Chondrocyte (in vitro differentiated cells): ENCODE results near the gene NEMP1. TPM values are rescaled to one million over a fixed set of nuclear protein-coding genes. Genes with fewer than 3 reads are reported as not detected.

Experiments
- DNase-seq: peaks from one replicate; pipeline ENCODE4 v3.0.0; 2021; ENCODE audit warnings: mixed read lengths, low spot score
- H3K27ac Mint-ChIP-seq: one replicate; pipeline ENCODE4 v1.8.0; 2021; ENCODE audit warnings: mild to moderate bottlenecking, moderate library complexity, mixed read lengths; ENCODE audit not compliant: unreplicated experiment
- H3K27me3 Mint-ChIP-seq: 2 replicates; pipeline ENCODE4 v1.8.0; 2021; ENCODE audit warnings: low read depth, mixed read lengths
- H3K36me3 Mint-ChIP-seq: 2 replicates; pipeline ENCODE4 v1.8.0; 2021; ENCODE audit warnings: low read depth, mixed read lengths
- H3K4me1 Mint-ChIP-seq: 2 replicates; pipeline ENCODE4 v1.8.0; 2021; ENCODE audit warnings: low read depth, mild to moderate bottlenecking, mixed read lengths
- H3K4me3 Mint-ChIP-seq: one replicate; pipeline ENCODE4 v1.8.0; 2021; ENCODE audit warnings: mild to moderate bottlenecking, moderate library complexity, mixed read lengths; ENCODE audit not compliant: unreplicated experiment
- H3K9me3 Mint-ChIP-seq: 2 replicates; pipeline ENCODE4 v1.8.0; 2021; ENCODE audit warnings: low read depth, mixed read lengths
- total RNA-seq: library from RNA; stranded (reverse); gene quantifications from 3 replicates; pipeline ENCODE4 v1.2.1, GENCODE V29; 2021
- TF ChIP-seq, protein P1 (sequence below): fragments of 200-600 bp; sonication (generic); IDR thresholded peaks from 2 replicates; pipeline ENCODE4 v1.5.0; 2021; ENCODE audit warnings: antibody characterized with exemption, mild to moderate bottlenecking, moderate library complexity

Gene NEMP1
- total RNA-seq, 1 donor from 2014 or later = 11.7 TPM

DNA sequence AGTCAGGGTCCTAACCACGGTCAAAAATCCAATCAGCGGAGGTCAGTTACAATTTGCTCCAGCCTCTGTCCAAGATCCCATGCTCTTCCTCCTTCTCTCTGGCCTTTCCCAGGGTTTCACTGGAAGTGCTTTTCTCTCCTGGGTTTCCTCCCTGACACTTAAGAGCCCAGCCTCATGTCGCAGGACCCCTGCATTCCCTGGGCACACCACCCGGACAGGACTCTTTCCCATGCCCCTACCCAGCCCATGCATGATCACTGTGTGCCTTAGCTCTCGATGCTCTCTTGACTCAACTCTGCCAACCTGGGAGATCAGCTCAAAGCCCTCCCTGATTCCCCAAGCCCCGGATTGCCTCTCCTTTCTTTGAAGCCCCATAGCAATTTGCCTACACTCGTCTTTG, 46.8 kb downstream of the NEMP1 start:
- no peak overlapping the region for H3K4me3 Mint-ChIP-seq

DNA sequence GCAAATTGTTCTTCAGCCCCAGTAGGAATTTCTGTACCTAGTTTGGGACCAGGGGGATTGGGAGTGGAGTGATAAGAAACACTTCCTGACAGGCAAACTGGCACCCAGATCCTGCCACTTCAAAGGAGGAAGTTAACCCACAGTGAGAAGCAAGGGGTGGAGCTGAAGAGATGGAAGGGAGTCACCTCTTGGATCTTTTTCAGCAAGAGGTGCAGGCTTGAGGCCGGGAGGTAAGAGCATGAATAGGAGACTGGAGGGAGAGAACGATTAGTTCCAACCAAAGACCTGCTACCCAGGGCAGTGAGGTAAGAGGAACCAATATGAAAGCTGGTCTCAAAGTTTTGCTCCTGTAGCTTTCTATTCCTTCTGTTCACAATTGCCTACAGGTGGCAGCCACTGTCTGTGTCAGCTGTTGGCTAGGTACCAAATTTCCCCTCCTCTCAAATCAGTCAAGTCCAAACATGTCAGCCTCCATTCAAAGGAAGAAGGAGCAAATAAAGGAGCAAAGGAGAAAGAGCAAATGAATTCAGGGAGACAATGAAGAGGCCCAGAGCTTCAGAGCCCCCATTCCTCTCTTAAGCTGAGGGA, 47.4 kb downstream of the NEMP1 start:
- no peak for DNase-seq
- no peak overlapping the region for H3K4me3 Mint-ChIP-seq
- TF ChIP-seq, protein P1, sequence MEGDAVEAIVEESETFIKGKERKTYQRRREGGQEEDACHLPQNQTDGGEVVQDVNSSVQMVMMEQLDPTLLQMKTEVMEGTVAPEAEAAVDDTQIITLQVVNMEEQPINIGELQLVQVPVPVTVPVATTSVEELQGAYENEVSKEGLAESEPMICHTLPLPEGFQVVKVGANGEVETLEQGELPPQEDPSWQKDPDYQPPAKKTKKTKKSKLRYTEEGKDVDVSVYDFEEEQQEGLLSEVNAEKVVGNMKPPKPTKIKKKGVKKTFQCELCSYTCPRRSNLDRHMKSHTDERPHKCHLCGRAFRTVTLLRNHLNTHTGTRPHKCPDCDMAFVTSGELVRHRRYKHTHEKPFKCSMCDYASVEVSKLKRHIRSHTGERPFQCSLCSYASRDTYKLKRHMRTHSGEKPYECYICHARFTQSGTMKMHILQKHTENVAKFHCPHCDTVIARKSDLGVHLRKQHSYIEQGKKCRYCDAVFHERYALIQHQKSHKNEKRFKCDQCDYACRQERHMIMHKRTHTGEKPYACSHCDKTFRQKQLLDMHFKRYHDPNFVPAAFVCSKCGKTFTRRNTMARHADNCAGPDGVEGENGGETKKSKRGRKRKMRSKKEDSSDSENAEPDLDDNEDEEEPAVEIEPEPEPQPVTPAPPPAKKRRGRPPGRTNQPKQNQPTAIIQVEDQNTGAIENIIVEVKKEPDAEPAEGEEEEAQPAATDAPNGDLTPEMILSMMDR = no peak
- peaks cover 38% of the 10 kb centered on the region for H3K27me3 Mint-ChIP-seq
- no peaks in the 10 kb centered on the region for H3K4me1 Mint-ChIP-seq
- H3K9me3 Mint-ChIP-seq = no peaks in the 10 kb centered on the region
- H3K36me3 Mint-ChIP-seq = no peaks in the 10 kb centered on the region
- H3K27ac Mint-ChIP-seq = no peak overlapping the region

More for the DNA sequence above, 46.8 kb downstream of the NEMP1 start:
- no peak for DNase-seq
- Mint-ChIP-seq H3K27me3 (peaks cover 33% of the 10 kb centered on the region), H3K36me3 (no peaks in the 10 kb centered on the region), H3K4me1 (no peaks in the 10 kb centered on the region), H3K9me3 (no peaks in the 10 kb centered on the region), H3K27ac (no peak overlapping the region)
- TF ChIP-seq, protein P1 = no peak

DNA sequence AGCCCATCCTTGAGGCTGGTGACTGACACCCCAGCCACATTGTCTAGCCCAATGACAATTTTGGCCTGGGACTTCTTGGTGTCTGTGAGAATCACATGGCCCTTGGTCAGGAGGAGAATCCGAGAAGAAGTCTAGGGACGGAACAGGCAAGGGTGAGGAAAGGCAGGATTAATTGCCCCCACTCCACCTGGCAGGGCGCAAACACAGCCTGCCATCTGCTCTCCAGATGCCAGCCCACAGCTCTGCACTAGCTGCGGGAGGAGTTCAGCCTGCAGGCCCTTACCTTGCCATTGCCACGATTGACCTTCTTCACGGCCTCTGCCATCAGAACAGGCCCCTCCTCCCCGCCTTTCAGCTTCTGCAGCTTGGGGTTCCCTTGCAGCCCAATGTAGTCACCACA, 49.1 kb downstream of the NEMP1 start:
- H3K4me3 Mint-ChIP-seq = no peak overlapping the region
- H3K27me3 Mint-ChIP-seq = peaks cover 46% of the 10 kb centered on the region
- TF ChIP-seq, protein P1 = no peak
- no peaks in the 10 kb centered on the region for H3K4me1 Mint-ChIP-seq
- H3K9me3 Mint-ChIP-seq = no peaks in the 10 kb centered on the region
- DNase-seq = no peak
- H3K36me3 Mint-ChIP-seq = no peaks in the 10 kb centered on the region
- H3K27ac Mint-ChIP-seq = no peak overlapping the region

DNA sequence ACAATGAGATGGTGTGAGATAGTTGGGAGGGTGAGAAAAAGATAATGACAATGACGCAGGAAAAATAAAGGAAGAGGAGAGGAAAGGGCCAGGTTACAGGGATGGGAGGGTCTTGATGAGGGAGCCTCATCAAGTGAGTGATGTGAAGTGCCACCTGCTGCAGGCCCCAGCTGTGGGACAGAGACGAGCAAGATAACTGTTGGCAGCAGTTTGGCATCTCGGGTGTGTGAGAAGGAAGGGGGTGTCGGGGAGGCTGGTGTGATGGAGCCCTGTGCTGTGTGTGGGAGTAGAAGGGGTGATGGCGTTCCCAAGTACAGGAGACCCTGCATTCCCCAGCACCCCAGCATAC, 50.8 kb downstream of the NEMP1 start:
- TF ChIP-seq, protein P1 = no peak
- Mint-ChIP-seq H3K27me3 (peaks cover 48% of the 10 kb centered on the region), H3K27ac (no peak overlapping the region), H3K36me3 (no peaks in the 10 kb centered on the region), H3K4me1 (no peaks in the 10 kb centered on the region), H3K9me3 (no peaks in the 10 kb centered on the region), H3K4me3 (no peak overlapping the region)
- no peak for DNase-seq

DNA sequence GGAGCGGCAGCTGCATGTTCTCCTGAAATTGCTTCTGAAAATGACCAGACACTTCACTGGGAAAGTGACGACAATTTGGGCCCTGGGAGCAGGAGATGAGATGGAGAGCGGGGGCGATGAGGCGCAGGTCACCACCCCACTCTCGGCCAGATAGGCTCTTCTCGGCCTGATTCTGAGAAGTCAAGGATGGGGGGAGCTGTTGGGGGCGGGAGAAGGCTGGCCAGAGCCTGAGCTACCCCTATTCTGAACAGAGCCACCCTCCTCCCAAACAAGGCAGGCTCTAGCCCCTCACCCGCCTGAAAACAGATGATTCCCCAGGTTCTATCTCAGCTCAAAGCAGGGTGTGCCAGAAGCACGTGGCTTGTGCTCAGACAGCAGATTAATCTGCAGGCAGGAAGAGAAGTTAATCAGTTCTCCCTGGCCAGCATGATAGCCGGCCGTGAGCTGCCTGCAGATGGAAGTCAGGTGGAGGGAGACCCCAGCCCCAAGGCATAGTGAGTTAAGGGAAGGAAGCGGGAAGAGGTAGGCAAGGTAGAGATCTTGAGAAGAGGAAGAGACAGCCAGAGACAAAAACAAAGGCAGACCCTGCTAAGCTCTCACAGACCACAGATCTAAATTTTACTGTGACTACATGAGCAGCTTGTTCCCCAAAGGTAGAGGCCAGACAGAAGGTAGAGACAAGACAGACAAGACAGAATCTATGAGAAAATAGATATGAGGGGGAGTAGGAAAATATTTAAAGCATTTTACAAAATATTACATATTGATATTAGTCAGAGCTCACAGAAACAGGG, 51.4 kb downstream of the NEMP1 start:
- H3K27me3 Mint-ChIP-seq = peaks cover 44% of the 10 kb centered on the region
- DNase-seq = no peak
- TF ChIP-seq, protein P1 = no peak
- no peak overlapping the region for H3K4me3 Mint-ChIP-seq
- H3K36me3 Mint-ChIP-seq = no peaks in the 10 kb centered on the region
- no peaks in the 10 kb centered on the region for H3K9me3 Mint-ChIP-seq
- H3K27ac Mint-ChIP-seq = no peak overlapping the region
- no peaks in the 10 kb centered on the region for H3K4me1 Mint-ChIP-seq
